Measurements from ENCODE around the gene ANTKMT.

DNA sequence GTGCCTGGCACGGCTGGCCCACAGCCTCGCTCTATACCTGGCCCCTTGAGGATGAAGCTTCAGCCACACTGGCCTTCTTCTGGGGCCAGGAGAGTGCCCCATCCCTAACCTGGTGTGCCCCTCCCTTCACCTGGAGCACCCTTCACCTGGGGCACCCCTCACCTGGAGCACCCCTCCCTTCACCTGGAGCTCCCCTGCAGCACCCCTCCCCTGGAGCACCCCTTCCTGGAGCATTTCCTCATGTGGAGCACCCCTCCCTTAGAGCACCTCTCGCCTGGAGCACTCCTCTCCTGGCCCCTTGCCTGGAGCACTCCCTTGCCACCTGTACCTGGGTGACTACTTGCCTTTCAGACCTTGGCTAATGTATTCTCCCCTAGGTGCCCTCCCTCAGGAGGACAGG, 12.9 kb upstream of the ANTKMT start:
- TF ChIP-seq, protein P1, sequence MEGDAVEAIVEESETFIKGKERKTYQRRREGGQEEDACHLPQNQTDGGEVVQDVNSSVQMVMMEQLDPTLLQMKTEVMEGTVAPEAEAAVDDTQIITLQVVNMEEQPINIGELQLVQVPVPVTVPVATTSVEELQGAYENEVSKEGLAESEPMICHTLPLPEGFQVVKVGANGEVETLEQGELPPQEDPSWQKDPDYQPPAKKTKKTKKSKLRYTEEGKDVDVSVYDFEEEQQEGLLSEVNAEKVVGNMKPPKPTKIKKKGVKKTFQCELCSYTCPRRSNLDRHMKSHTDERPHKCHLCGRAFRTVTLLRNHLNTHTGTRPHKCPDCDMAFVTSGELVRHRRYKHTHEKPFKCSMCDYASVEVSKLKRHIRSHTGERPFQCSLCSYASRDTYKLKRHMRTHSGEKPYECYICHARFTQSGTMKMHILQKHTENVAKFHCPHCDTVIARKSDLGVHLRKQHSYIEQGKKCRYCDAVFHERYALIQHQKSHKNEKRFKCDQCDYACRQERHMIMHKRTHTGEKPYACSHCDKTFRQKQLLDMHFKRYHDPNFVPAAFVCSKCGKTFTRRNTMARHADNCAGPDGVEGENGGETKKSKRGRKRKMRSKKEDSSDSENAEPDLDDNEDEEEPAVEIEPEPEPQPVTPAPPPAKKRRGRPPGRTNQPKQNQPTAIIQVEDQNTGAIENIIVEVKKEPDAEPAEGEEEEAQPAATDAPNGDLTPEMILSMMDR (conservative IDR thresholded peaks at IDR 0.05): no peak
- no peak for TF ChIP-seq EZH2 (IDR thresholded peaks at IDR 0.05; ENCODE audit: low read depth)

Data from PC-9 (cell line).